Gastroesophageal sphincter (tissue), 3 donors: ENCODE data around the gene TTBK1.

ENCODE experiments used
- EP300 ChIP-seq: sonication (generic); formaldehyde crosslinking; IDR thresholded peaks from one replicate; pipeline ENCODE4 v1.6.1; 2017; ENCODE audit warnings: antibody characterized with exemption, mild to moderate bottlenecking
- POLR2A ChIP-seq, 2 donors: fragments of 450-650 bp; IDR thresholded peaks; one replicate each; pipeline ENCODE4 v1.6.1; 2017; ENCODE audit warnings: antibody characterized with exemption in 2 of 2, mild to moderate bottlenecking in 2 of 2, moderate library complexity in 1 of 2
- TF ChIP-seq, protein P1 (sequence below), 4 experiments: fragments of 200-600 bp in 2 of 4; fragments of 450-650 bp in 2 of 4; sonication (generic) in 1 of 4; IDR thresholded peaks; one replicate each; pipeline ENCODE4 v1.5.1; 2017 to 2019; ENCODE audit warnings: antibody characterized with exemption in 4 of 4, mild to moderate bottlenecking in 2 of 4, moderate library complexity in 2 of 4

DNA sequence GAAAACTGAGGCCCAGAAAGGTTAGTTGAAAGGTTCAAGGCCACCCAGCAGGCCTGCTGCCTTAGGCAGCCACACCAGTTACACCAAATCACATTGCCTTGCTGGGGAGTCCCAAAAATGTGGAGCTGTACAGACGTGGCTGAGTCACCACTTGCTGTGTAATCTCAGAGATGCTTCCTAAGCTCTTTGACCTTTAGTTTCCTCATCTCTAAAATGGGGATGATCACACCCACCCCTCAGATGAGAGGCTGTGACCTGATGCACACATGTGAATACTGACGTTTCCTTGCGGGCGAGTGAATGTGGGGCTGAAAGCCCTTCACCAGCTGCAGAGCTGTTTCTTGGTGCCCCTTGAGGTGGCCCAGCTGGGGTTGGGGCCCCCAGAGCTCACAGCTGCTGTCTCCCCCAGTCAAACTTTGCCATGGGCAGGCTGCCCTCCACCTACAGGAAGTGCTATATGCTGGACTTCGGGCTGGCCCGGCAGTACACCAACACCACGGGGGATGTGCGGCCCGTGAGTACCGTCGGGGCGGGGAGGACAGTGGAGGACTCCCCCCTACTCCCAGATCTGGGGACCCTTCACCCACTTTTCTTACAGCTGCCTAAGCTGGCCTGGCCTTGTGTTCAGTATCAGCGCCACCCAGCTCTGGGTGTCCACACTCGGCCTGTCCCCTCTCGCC, 11.0 kb downstream of the TTBK1 start:
- TF ChIP-seq, protein P1, sequence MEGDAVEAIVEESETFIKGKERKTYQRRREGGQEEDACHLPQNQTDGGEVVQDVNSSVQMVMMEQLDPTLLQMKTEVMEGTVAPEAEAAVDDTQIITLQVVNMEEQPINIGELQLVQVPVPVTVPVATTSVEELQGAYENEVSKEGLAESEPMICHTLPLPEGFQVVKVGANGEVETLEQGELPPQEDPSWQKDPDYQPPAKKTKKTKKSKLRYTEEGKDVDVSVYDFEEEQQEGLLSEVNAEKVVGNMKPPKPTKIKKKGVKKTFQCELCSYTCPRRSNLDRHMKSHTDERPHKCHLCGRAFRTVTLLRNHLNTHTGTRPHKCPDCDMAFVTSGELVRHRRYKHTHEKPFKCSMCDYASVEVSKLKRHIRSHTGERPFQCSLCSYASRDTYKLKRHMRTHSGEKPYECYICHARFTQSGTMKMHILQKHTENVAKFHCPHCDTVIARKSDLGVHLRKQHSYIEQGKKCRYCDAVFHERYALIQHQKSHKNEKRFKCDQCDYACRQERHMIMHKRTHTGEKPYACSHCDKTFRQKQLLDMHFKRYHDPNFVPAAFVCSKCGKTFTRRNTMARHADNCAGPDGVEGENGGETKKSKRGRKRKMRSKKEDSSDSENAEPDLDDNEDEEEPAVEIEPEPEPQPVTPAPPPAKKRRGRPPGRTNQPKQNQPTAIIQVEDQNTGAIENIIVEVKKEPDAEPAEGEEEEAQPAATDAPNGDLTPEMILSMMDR (IDR thresholded peaks at IDR 0.05): no peak
- no peak for TF ChIP-seq EP300
- no peak for TF ChIP-seq POLR2A (IDR thresholded peaks at IDR 0.05)
